BLaER1 (cell line): ENCODE measurements around the gene C1QTNF1.

Experiments used
- H3K27ac ChIP-seq: shearing (Covaris generic); formaldehyde crosslinking; 2 replicates; pipeline ENCODE4 v1.8.1; 2022
- H3K27me3 ChIP-seq: shearing (Covaris generic); formaldehyde crosslinking; 2 replicates; pipeline ENCODE4 v1.8.1; 2022
- H3K36me3 ChIP-seq: shearing (Covaris generic); formaldehyde crosslinking; 2 replicates; pipeline ENCODE4 v1.8.1; 2022
- H3K4me1 ChIP-seq: shearing (Covaris generic); formaldehyde crosslinking; 2 replicates; pipeline ENCODE4 v1.8.1; 2022
- H3K4me2 ChIP-seq: shearing (Covaris generic); formaldehyde crosslinking; 2 replicates; pipeline ENCODE4 v1.8.1; 2022
- H3K4me3 ChIP-seq: shearing (Covaris generic); formaldehyde crosslinking; 2 replicates; pipeline ENCODE4 v1.8.1; 2022
- H3K9ac ChIP-seq: shearing (Covaris generic); formaldehyde crosslinking; 2 replicates; pipeline ENCODE4 v1.8.1; 2022
- H3K9me3 ChIP-seq: shearing (Covaris generic); formaldehyde crosslinking; 2 replicates; pipeline ENCODE4 v1.8.1; 2022
- H4K20me1 ChIP-seq: shearing (Covaris generic); formaldehyde crosslinking; 2 replicates; pipeline ENCODE4 v1.8.1; 2022
- Cebpa-rat ChIP-seq: shearing (Covaris generic); IDR thresholded peaks from 2 replicates; pipeline ENCODE4 v1.8.1; 2022

C1QTNF1 gene

DNA sequence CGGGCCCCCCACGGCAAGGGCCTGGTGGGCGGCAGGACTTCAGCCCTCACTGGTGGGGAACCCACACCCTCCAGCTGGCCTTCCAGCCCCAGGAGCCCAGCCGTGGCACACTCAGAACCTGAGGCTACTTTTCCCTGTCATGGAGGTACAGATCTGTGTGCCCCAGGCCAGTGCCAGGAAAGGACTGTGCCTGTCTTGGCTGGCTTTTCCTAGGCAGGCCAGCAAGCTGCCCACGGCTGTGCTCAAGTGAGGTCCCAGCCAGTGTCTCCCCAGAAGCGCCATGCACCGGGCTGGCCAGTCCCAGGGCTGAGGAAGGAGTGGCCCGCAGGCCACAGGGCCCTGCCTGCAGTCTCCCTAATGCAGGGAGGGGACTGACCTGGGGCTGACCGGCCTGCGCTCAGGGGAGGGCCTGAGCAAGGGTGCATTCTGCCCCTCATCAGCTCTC, 67.3 kb downstream of the C1QTNF1 start:
- no peak overlapping the region for H3K27ac ChIP-seq
- no peak overlapping the region for H3K9ac ChIP-seq
- peaks cover 50% of the 10 kb centered on the region for H4K20me1 ChIP-seq

GRCh38 chr17:79092567-79092966, 68.6 kb downstream of the C1QTNF1 start:
- 0 out of 2 replicates have a peak overlapping the region, but pooled peaks have one; percentile 24 for H3K9ac ChIP-seq
- peaks cover 48% of the 10 kb centered on the region for H3K27me3 ChIP-seq

More for the DNA sequence above, 67.3 kb downstream of the C1QTNF1 start:
- H3K4me1 ChIP-seq: peaks cover 62% of the 10 kb centered on the region
- no peaks in the 10 kb centered on the region for H3K9me3 ChIP-seq
- TF ChIP-seq Cebpa-rat: no peak
- no peak overlapping the region for H3K4me3 ChIP-seq
- H3K27me3 ChIP-seq: peaks cover 38% of the 10 kb centered on the region
- H3K4me2 ChIP-seq: peak overlapping the region; percentile 30
- H3K36me3 ChIP-seq: peaks cover 20% of the 10 kb centered on the region

DNA sequence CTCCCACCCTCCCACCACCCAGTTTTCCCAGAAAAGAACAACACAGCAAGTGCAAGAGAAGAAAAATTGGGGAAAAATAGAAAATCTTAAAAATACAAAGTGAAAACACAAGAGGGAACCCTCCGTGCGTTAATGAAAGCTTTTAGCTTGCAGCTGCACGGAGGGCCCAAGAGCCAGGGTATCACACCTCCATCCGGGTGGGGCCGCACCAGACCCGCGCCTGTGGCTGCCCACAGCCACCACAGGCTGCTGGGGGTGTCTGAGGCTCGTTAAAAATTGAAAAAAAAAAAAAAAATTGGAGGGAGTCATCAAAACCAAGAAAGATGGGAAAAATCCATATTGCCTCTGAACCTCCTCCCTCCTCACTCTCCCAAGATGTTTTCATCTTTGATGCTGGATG, 69.3 kb downstream of the C1QTNF1 start:
- peaks cover 7% of the 10 kb centered on the region; the same call in 1 of the 2 replicates for H3K36me3 ChIP-seq
- no peak overlapping the region for H3K27ac ChIP-seq

More at GRCh38 chr17:79092567-79092966, 68.6 kb downstream of the C1QTNF1 start:
- Histone ChIP-seq H4K20me1 (peaks cover 39% of the 10 kb centered on the region), H3K27ac (no peak overlapping the region), H3K4me2 (peak overlapping the region; percentile 75), H3K36me3 (peaks cover 7% of the 10 kb centered on the region; the same call in 1 of the 2 replicates), H3K9me3 (no peaks in the 10 kb centered on the region), H3K4me3 (no peak overlapping the region), H3K4me1 (peaks cover 62% of the 10 kb centered on the region)
- TF ChIP-seq Cebpa-rat: no peak

DNA sequence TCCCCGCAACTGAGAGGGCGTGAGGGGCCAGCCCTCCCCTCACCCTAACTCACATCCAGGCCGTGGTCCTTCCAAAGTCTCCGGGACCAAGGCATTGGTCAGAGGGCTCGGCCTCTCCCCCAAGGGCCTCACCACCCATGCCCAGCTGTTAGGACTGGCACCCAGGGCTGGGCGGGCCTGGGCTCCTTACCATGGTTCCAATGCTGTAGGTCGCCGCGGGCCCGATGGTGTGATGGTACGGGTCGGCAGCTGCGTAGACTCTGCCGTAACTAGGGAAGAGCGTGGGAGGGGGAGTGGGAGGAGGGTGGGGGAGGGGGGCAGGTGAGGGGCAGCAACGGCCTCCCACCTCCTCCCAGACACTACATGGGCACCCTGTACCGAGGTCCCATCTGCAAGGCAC, 70.3 kb downstream of the C1QTNF1 start:
- H3K27me3 ChIP-seq: peaks cover 65% of the 10 kb centered on the region
- no peak for TF ChIP-seq Cebpa-rat
- H3K36me3 ChIP-seq: no peaks in the 10 kb centered on the region
- H3K4me3 ChIP-seq: no peak overlapping the region
- H3K27ac ChIP-seq: no peak overlapping the region
- peaks cover 62% of the 10 kb centered on the region for H3K4me1 ChIP-seq
- H3K4me2 ChIP-seq: peak overlapping the region; percentile 75
- no peak overlapping the region for H3K9ac ChIP-seq
- H3K9me3 ChIP-seq: no peaks in the 10 kb centered on the region
- H4K20me1 ChIP-seq: peaks cover 22% of the 10 kb centered on the region

More for the DNA sequence above, 69.3 kb downstream of the C1QTNF1 start:
- Histone ChIP-seq H4K20me1 (peaks cover 32% of the 10 kb centered on the region), H3K4me2 (peak overlapping the region; percentile 75), H3K27me3 (peaks cover 56% of the 10 kb centered on the region), H3K9ac (0 out of 2 replicates have a peak overlapping the region, but pooled peaks have one; percentile 24), H3K9me3 (no peaks in the 10 kb centered on the region), H3K4me3 (no peak overlapping the region), H3K4me1 (peaks cover 62% of the 10 kb centered on the region)
- TF ChIP-seq Cebpa-rat: no peak

DNA sequence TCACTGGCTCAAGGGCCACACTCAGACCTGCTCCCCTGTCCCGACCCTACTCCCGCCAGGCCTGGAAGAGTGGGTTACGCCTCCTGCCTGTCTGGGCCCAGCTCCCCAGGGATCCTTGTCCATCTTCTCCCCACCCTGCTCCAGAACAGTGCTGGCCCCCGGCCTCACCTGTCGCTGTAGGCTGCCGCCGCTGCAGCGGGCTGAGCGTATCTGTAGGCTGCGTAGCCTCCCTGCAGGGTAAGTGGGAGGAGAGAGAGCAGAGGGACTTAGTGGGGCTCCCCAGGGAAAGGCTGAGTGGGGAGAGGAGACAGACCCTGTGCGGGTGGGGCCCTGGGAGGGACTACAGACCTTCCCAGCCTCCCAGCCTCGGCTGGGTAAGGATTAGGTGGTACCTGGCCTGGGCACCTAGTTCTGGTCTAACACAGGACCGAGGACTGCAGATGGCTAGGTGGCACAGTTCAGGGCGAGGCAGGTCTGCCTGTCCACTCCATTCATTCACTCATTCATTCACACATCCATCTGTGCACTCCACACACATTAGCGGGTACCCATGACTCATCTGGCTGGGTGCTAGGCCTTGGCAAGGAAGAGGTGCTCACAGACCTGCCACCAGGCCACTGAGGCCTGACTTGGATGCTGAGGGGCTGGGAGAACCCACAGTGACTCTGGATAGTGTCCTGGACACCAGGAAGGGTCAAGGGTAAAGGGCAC, 71.5 kb downstream of the C1QTNF1 start:
- Histone ChIP-seq H4K20me1 (peaks cover 10% of the 10 kb centered on the region), H3K4me2 (peak overlapping the region; percentile 52), H3K9me3 (no peaks in the 10 kb centered on the region), H3K36me3 (no peaks in the 10 kb centered on the region), H3K4me3 (no peak overlapping the region), H3K9ac (no peak overlapping the region), H3K27me3 (peaks cover 76% of the 10 kb centered on the region), H3K27ac (no peak overlapping the region), H3K4me1 (peaks cover 56% of the 10 kb centered on the region)
- no peak for TF ChIP-seq Cebpa-rat

GRCh38 chr17:79096477-79096876, 72.5 kb downstream of the C1QTNF1 start:
- H3K36me3 ChIP-seq: no peaks in the 10 kb centered on the region
- no peak overlapping the region for H3K9ac ChIP-seq
- no peak overlapping the region for H3K4me3 ChIP-seq
- H3K9me3 ChIP-seq: no peaks in the 10 kb centered on the region
- peaks cover 76% of the 10 kb centered on the region for H3K27me3 ChIP-seq
- H3K4me2 ChIP-seq: no peak overlapping the region
- H3K4me1 ChIP-seq: peaks cover 55% of the 10 kb centered on the region
- no peak overlapping the region for H3K27ac ChIP-seq
- H4K20me1 ChIP-seq: peaks cover 2% of the 10 kb centered on the region; the same call in 1 of the 2 replicates
- TF ChIP-seq Cebpa-rat: no peak

GRCh38 chr17:79097226-79098055, 73.5 kb downstream of the C1QTNF1 start:
- Histone ChIP-seq H3K9me3 (no peaks in the 10 kb centered on the region), H3K4me3 (no peak overlapping the region), H3K27ac (no peak overlapping the region), H3K4me2 (no peak overlapping the region), H4K20me1 (no peaks in the 10 kb centered on the region; the same call in 1 of the 2 replicates), H3K9ac (no peak overlapping the region), H3K4me1 (peaks cover 54% of the 10 kb centered on the region), H3K27me3 (peaks cover 73% of the 10 kb centered on the region), H3K36me3 (no peaks in the 10 kb centered on the region)
- TF ChIP-seq Cebpa-rat: no peak

DNA sequence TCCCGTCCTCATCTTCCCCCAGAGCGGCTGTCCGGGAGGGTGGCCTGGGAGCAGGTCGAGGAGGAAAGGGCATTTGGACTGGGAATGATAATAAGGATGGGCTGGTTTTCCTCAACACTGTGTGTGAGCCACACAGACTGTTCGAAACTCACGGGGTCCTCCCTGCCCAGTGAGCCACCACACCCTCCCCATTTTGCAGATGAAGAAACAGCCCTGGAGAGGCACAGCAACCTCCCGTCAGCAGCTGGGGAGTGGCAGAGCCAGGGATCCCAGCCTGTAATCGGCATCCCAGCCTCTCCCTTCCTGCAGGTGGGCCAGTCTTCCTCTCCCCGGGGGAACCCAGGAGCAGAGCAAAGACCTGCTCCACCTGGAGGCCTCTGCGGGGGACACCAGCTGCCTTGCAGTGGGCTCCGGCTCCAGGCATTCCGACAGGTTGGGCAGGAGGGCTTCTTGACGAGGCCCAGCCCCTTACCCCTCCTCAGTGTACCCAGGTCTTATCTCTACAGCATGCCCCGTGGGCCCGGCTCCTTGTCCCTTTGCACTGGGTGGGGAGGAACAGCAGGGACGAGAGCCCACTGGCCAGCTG, 74.4 kb downstream of the C1QTNF1 start:
- Histone ChIP-seq H3K9ac (no peak overlapping the region), H3K27me3 (peaks cover 63% of the 10 kb centered on the region), H3K4me2 (no peak overlapping the region), H3K36me3 (no peaks in the 10 kb centered on the region), H3K9me3 (no peaks in the 10 kb centered on the region), H4K20me1 (no peaks in the 10 kb centered on the region; the same call in 1 of the 2 replicates), H3K27ac (no peak overlapping the region), H3K4me1 (peaks cover 54% of the 10 kb centered on the region), H3K4me3 (no peak overlapping the region)
- no peak for TF ChIP-seq Cebpa-rat
